ENCODE results near the gene KANSL1.
"Not testable (repeated sequence)": the region's sequence is repeated elsewhere in the genome, so short reads cannot be mapped to it uniquely, and the experiment has no call there.

The KANSL1 gene

GRCh38 chr17:46106966-46107644, 86.1 kb downstream of the KANSL1 start:
- Histone ChIP-seq H3K4me1 (peaks cover 0 to 62% (median 37%) of the 10 kb centered on the region in 4 donors), H3K4me3 (no peak overlapping the region), H3K27me3 (no peaks in the 10 kb centered on the region), H3K27ac (no peak overlapping the region), H3K36me3 (no peaks in the 10 kb centered on the region), H3K9me3 (no peaks in the 10 kb centered on the region)
- TF ChIP-seq CTCF (IDR thresholded peaks at IDR 0.05): no peak
- intact Hi-C loops (cut with DNase I; ENCODE audit: low total_unique reads): no loop called here
- DNase-seq: no peak

GRCh38 chr17:46102806-46103205, 90.4 kb downstream of the KANSL1 start:
- H3K4me3 ChIP-seq; H3K27me3 ChIP-seq; H3K36me3 ChIP-seq; H3K9me3 ChIP-seq; H3K27ac ChIP-seq; DNase-seq; intact Hi-C loops (cut with DNase I; ENCODE audit: low total_unique reads): not testable (repeated sequence)
- peaks cover 0 to 54% (median 21%) of the 10 kb centered on the region in 4 donors for H3K4me1 ChIP-seq

- H3K27me3 ChIP-seq; H3K9me3 ChIP-seq; intact Hi-C loops (cut with DNase I; ENCODE audit: low total_unique reads); H3K4me3 ChIP-seq; DNase-seq; H3K36me3 ChIP-seq: not testable (repeated sequence)
- H3K27ac ChIP-seq: peak overlapping the region in 1 of 2 donors; percentile 1
- H3K4me1 ChIP-seq: peaks cover 0 to 50% (median 16%) of the 10 kb centered on the region in 4 donors
Measured at GRCh38 chr17:46101785-46102617, 91.2 kb downstream of the KANSL1 start.

- H3K36me3 ChIP-seq: no peaks in the 10 kb centered on the region
- peaks cover 0 to 41% (median 11%) of the 10 kb centered on the region in 4 donors for H3K4me1 ChIP-seq
- H3K9me3 ChIP-seq: no peaks in the 10 kb centered on the region
- TF ChIP-seq CTCF (IDR thresholded peaks at IDR 0.05): no peak
- no peak overlapping the region for H3K4me3 ChIP-seq
- intact Hi-C loops (cut with DNase I; ENCODE audit: low total_unique reads): no loop called here
- H3K27ac ChIP-seq: peak overlapping the region in 1 of 2 donors; percentile 56
- DNase-seq: no peak
- no peaks in the 10 kb centered on the region for H3K27me3 ChIP-seq
Measured at GRCh38 chr17:46100590-46100989, 92.6 kb downstream of the KANSL1 start.

- TF ChIP-seq CTCF (IDR thresholded peaks at IDR 0.05): no peak
- no peak overlapping the region for H3K27ac ChIP-seq
- H3K36me3 ChIP-seq: no peaks in the 10 kb centered on the region
- peaks cover 0 to 41% (median 11%) of the 10 kb centered on the region in 4 donors for H3K4me1 ChIP-seq
- H3K27me3 ChIP-seq: no peaks in the 10 kb centered on the region
- H3K9me3 ChIP-seq: no peaks in the 10 kb centered on the region
- intact Hi-C loops (cut with DNase I; ENCODE audit: low total_unique reads): no loop called here
- DNase-seq: no peak
- no peak overlapping the region for H3K4me3 ChIP-seq
Measured at GRCh38 chr17:46099865-46100264, 93.4 kb downstream of the KANSL1 start.

- intact Hi-C loops (cut with DNase I; ENCODE audit: low total_unique reads): no loop called here
- H3K9me3 ChIP-seq: no peaks in the 10 kb centered on the region
- no peak overlapping the region for H3K4me3 ChIP-seq
- peaks cover 0 to 36% (median 9%) of the 10 kb centered on the region in 4 donors for H3K4me1 ChIP-seq
- H3K36me3 ChIP-seq: peaks cover 0 to 4% (median 0%) of the 10 kb centered on the region in 3 donors
- H3K27me3 ChIP-seq: no peaks in the 10 kb centered on the region
- no peak for TF ChIP-seq CTCF (IDR thresholded peaks at IDR 0.05)
- no peak overlapping the region for H3K27ac ChIP-seq
- no peak for DNase-seq
Measured at GRCh38 chr17:46097497-46097896, 95.7 kb downstream of the KANSL1 start.

Data from tibial artery (tissue), 4 donors.